K562 (cell line): ENCODE results near the gene PCDH9.

Experiments used
- CBX5 ChIP-seq: IDR thresholded peaks from 2 replicates; pipeline ENCODE4 v1.6.1; 2014; ENCODE audit warnings: low read depth, borderline replicate concordance
- CTCF ChIP-seq, 3 experiments: IDR thresholded peaks in 2 of 3; conservative IDR thresholded peaks in 1 of 3; 2 replicates each; pipeline ENCODE4 v1.5.1; 2011 to 2012; ENCODE audit warnings: low read length in 3 of 3, mild to moderate bottlenecking in 3 of 3, control low read depth in 2 of 3, improper control_type of control experiment in 1 of 3, inconsistent platforms in 1 of 3, low read depth in 1 of 3, mixed read lengths in 1 of 3, moderate library complexity in 1 of 3; ENCODE audit not compliant: insufficient read depth in 2 of 3
- EP300 ChIP-seq: IDR thresholded peaks from 2 replicates; pipeline ENCODE4 v1.6.1; 2012; ENCODE audit warnings: low read length, improper control_type of control experiment
- EZH2 ChIP-seq: IDR thresholded peaks from 2 replicates; pipeline ENCODE4 v1.6.1; 2012; ENCODE audit warnings: low read depth, mild to moderate bottlenecking, inconsistent platforms, low read length, borderline replicate concordance
- FOXP1 ChIP-seq: sonication (generic); formaldehyde crosslinking; IDR thresholded peaks from 2 replicates; pipeline ENCODE4 v1.8.0; 2022; ENCODE audit warnings: mild to moderate bottlenecking, missing genetic modification reagents
- ILK ChIP-seq: fragments of 450-650 bp; IDR thresholded peaks from 2 replicates; pipeline ENCODE4 v1.6.1; 2016; ENCODE audit warnings: missing genetic modification characterization, low read depth, mild to moderate bottlenecking, missing compliant biosample characterization, moderate library complexity, borderline replicate concordance
- POLR2A ChIP-seq: fragments of 450-650 bp; conservative IDR thresholded peaks from 2 replicates; pipeline ENCODE4 v1.6.1; 2016
- RBM17 ChIP-seq: fragments of 200-400 bp; formaldehyde crosslinking; IDR thresholded peaks from 2 replicates; pipeline ENCODE4 v1.6.1; 2017; ENCODE audit warnings: low read depth, mild to moderate bottlenecking, low read length, borderline replicate concordance
- RFX5 ChIP-seq: IDR thresholded peaks from 2 replicates; pipeline ENCODE4 v1.6.1; 2011; ENCODE audit warnings: low read depth, mild to moderate bottlenecking, improper control_type of control experiment, low read length
- THAP7 ChIP-seq: fragments of 250-450 bp; sonication (Bioruptor Pico); IDR thresholded peaks from 2 replicates; pipeline ENCODE4 v1.5.0; 2021
- ZNF12 ChIP-seq: sonication (generic); formaldehyde crosslinking; IDR thresholded peaks from 2 replicates; pipeline ENCODE4 v1.4.0; 2020; ENCODE audit warnings: mild to moderate bottlenecking, missing genetic modification reagents
- ZNF695 ChIP-seq: fragments of 450-650 bp; formaldehyde crosslinking; IDR thresholded peaks from 2 replicates; pipeline ENCODE4 v1.4.0; 2020; ENCODE audit warnings: mild to moderate bottlenecking, moderate library complexity
- ZNF696 ChIP-seq: fragments of 250-450 bp; sonication (Bioruptor Pico); conservative IDR thresholded peaks from 2 replicates; pipeline ENCODE4 v1.4.0; 2020; ENCODE audit warnings: mild to moderate bottlenecking, moderate library complexity
- TF ChIP-seq, protein P1 (sequence below): sonication (generic); formaldehyde crosslinking; IDR thresholded peaks from 2 replicates; pipeline ENCODE4 v1.8.1; 2022; ENCODE audit warnings: missing genetic modification reagents

DNA sequence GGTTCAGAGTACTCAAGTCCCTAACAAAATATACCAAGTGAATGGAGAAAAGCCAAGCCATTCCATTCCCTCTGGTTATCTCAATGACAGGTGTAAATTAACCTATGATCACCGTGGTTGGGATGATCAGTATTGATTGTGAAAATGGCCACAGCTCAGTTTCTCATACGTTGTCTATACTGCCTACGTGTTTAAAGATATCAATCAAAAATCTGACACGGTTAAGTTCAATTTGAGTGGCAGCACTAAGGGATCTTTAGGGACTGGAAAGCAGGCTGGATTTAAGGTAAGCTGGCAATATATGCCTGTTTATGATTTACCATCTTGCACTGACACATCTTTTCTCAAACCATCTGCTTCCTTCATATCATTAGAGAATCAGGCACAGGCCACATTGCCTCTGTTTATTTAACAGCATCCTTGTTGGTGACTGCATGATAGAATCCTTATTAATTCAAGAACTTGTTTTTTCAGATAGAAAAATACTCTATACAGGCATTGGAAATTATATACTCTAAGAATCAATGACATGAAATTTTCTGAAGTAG lies 907.9 kb downstream of the PCDH9 start:
- no peak for TF ChIP-seq EP300
- no peak for TF ChIP-seq EZH2
- TF ChIP-seq CTCF (IDR thresholded peaks at IDR 0.05 in 2 of 3, conservative IDR thresholded peaks at IDR 0.05 in 1 of 3; ENCODE audit: insufficient read depth in 2 of 3, low read depth in 1 of 3, low read length in 3 of 3): no peak
- no peak for TF ChIP-seq POLR2A
- TF ChIP-seq, protein P1, sequence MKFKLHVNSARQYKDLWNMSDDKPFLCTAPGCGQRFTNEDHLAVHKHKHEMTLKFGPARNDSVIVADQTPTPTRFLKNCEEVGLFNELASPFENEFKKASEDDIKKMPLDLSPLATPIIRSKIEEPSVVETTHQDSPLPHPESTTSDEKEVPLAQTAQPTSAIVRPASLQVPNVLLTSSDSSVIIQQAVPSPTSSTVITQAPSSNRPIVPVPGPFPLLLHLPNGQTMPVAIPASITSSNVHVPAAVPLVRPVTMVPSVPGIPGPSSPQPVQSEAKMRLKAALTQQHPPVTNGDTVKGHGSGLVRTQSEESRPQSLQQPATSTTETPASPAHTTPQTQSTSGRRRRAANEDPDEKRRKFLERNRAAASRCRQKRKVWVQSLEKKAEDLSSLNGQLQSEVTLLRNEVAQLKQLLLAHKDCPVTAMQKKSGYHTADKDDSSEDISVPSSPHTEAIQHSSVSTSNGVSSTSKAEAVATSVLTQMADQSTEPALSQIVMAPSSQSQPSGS (CRISPR knock-in tag): no peak
- TF ChIP-seq THAP7: no peak
- TF ChIP-seq FOXP1 (CRISPR knock-in tag): no peak
- no peak for TF ChIP-seq ZNF696 (CRISPR knock-in tag)
- TF ChIP-seq RBM17: no peak
- no peak for TF ChIP-seq ZNF695 (CRISPR knock-in tag)
- TF ChIP-seq RFX5: no peak
- no peak for TF ChIP-seq ILK
- TF ChIP-seq CBX5: no peak
- TF ChIP-seq ZNF12 (CRISPR knock-in tag): no peak
